ENCODE results near the gene RFX5. TPM values are rescaled to one million over a fixed set of nuclear protein-coding genes. Genes with fewer than 3 reads are reported as not detected.
A peak's percentile ranks its signal among the peaks of the same experiment; 100 is the strongest.
"Not testable (repeated sequence)": the region's sequence is repeated elsewhere in the genome, so short reads cannot be mapped to it uniquely, and the experiment has no call there.

Gene RFX5
- total RNA-seq, 6 experiments from 2014 or later: 9.8 to 23.0 (median 16.8) TPM

- no peak overlapping the region for H3K4me3 ChIP-seq
- no peaks in the 10 kb centered on the region for H3K27me3 ChIP-seq
- H3K4me1 ChIP-seq: peaks cover 0 to 8% (median under 1%) of the 10 kb centered on the region in 4 donors
- intact Hi-C loops (cut with DNase I): no loop called here
- no peaks in the 10 kb centered on the region for H3K9me3 ChIP-seq
- ATAC-seq (peak in 2 of 4 donors; percentile 9 to 32), DNase-seq (no peak)
- TF ChIP-seq POLR2A (IDR thresholded peaks at IDR 0.05) (no peak), CTCF (IDR thresholded peaks at IDR 0.05) (no peak)
- no peak overlapping the region for H3K27ac ChIP-seq
- WGBS (ENCODE audit: insufficient coverage, low coverage, low lambda C conversion rate, missing lambda C conversion rate): 100% methylated on average over 1 of the region's 3 CpGs
- H3K36me3 ChIP-seq: peaks cover 0 to 42% (median 18%) of the 10 kb centered on the region in 4 donors
These were observed 15.5 kb upstream of the RFX5 start for GRCh38 chr1:151362308-151363155.

- TF ChIP-seq CTCF (IDR thresholded peaks at IDR 0.05) (no peak), POLR2A (IDR thresholded peaks at IDR 0.05) (no peak)
- intact Hi-C loops (cut with DNase I): no loop called here
- ATAC-seq: no peak
- no peak overlapping the region for H3K4me3 ChIP-seq
- H3K27me3 ChIP-seq: no peaks in the 10 kb centered on the region
- no peak overlapping the region for H3K27ac ChIP-seq
- H3K36me3 ChIP-seq: peaks cover 0 to 36% (median 15%) of the 10 kb centered on the region in 4 donors
- H3K9me3 ChIP-seq: no peaks in the 10 kb centered on the region
- peaks cover 0 to 1% (median 0%) of the 10 kb centered on the region in 4 donors for H3K4me1 ChIP-seq
- DNase-seq: no peak
These were observed 14.8 kb upstream of the RFX5 start for GRCh38 chr1:151361883-151362282.

- Histone ChIP-seq H3K27me3 (no peaks in the 10 kb centered on the region), H3K4me1 (no peaks in the 10 kb centered on the region), H3K36me3 (no peaks in the 10 kb centered on the region), H3K27ac (no peak overlapping the region), H3K9me3 (no peaks in the 10 kb centered on the region), H3K4me3 (no peak overlapping the region)
- TF ChIP-seq POLR2A (IDR thresholded peaks at IDR 0.05) (no peak), CTCF (IDR thresholded peaks at IDR 0.05) (no peak)
- DNase-seq: no peak
- ATAC-seq: no peak
- 59% methylated on average over 2 of the region's 2 CpGs for WGBS (ENCODE audit: insufficient coverage, low coverage, low lambda C conversion rate, missing lambda C conversion rate)
- intact Hi-C loops (cut with DNase I): no loop called here
These were observed 9.6 kb upstream of the RFX5 start for GRCh38 chr1:151356696-151357095.

GRCh38 chr1:151352021-151352718 is 5.1 kb upstream of the RFX5 start:
- Histone ChIP-seq H3K9me3 (no peaks in the 10 kb centered on the region), H3K27me3 (no peaks in the 10 kb centered on the region), H3K36me3 (no peaks in the 10 kb centered on the region), H3K4me3 (no peak overlapping the region), H3K27ac (no peak overlapping the region), H3K4me1 (peaks cover 0 to 4% (median under 1%) of the 10 kb centered on the region in 4 donors)
- DNase-seq: no peak
- TF ChIP-seq POLR2A (IDR thresholded peaks at IDR 0.05) (no peak), CTCF (IDR thresholded peaks at IDR 0.05) (no peak)
- WGBS (ENCODE audit: insufficient coverage, low coverage, low lambda C conversion rate, missing lambda C conversion rate): 81% methylated on average over 2 of the region's 6 CpGs
- intact Hi-C loops (cut with DNase I): no loop called here
- ATAC-seq: no peak

GRCh38 chr1:151350323-151350722 is 3.3 kb upstream of the RFX5 start:
- DNase-seq; ATAC-seq; H3K9me3 ChIP-seq; H3K27me3 ChIP-seq; H3K4me1 ChIP-seq; H3K27ac ChIP-seq; intact Hi-C loops (cut with DNase I); H3K4me3 ChIP-seq; H3K36me3 ChIP-seq: not testable (repeated sequence)
- WGBS (ENCODE audit: insufficient coverage, low coverage, low lambda C conversion rate, missing lambda C conversion rate): 83% methylated on average over 7 of the region's 9 CpGs
